ENCODE results near the gene CDH5.

The CDH5 gene

GRCh38 chr16:66390346-66391108 lies 24.0 kb downstream of the CDH5 start:
- no peak for DNase-seq (ENCODE audit: low spot score)

DNA sequence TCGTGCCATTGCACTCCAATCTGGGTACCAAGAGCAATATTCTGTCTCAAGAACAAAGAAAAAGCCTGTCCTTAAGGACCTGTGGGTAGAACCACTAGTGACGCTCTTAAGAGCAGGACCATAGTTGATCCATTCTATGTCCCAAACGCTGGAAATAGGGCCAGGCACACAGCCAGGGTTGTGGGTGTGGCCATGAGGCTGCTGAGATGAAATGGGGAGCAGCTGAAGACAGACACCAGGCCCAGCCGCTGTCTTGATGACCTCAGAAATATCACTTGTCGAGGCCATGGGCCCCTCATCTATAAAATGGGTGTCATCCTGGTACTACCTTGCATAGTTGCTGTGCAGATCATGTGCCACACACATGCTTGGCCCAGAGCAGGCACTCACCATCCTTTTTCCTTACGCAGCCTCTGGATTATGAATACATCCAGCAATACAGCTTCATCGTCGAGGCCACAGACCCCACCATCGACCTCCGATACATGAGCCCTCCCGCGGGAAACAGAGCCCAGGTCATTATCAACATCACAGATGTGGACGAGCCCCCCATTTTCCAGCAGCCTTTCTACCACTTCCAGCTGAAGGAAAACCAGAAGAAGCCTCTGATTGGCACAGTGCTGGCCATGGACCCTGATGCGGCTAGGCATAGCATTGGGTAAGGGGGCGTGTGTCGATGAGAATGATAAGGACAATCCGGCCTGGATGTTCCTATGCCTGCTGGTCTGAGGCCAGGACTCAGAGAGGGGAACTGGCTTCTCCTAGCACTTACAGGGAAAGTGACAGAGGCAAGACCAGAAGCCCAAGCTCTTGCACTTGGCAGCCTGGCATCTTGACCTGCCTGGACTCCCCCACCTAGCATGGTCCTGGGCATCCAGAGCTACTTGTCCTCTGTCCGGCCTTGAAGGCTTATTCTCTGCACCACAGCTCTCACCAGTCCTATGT lies 25.5 kb downstream of the CDH5 start:
- DNase-seq (ENCODE audit: low spot score), result no peak

- no peak for DNase-seq (ENCODE audit: low spot score)
Measured at GRCh38 chr16:66395806-66396555, 29.5 kb downstream of the CDH5 start.

DNA sequence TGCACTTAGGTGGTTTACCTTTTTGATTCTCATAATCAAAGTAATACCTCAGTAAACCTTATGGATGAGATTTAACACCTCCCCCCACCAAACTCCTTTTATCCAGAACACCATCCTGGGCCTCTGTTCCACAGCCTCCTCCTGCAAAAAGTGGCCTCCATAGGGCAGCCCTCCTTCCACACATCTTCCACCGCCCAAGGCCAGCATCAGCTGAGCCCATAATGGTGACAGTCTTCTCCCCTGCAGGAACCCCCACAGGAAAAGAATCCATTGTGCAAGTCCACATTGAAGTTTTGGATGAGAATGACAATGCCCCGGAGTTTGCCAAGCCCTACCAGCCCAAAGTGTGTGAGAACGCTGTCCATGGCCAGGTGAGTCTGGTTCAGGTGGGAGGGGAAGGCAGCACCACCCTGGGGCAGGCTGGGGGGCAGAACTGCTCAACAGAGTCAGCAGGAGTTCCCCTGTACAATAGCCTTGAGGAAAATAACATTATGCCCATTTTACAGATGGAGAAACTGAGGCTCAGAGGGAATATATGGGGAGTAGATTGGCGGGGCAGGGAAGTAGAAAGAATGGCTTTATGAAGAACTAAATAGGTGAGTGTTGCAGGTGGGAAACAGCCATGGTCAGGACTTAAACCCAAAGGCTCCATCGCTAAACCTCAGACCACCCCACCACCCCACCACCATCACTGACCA lies 31.4 kb downstream of the CDH5 start:
- no peak for DNase-seq (ENCODE audit: low spot score)

GRCh38 chr16:66399031-66399430 lies 32.5 kb downstream of the CDH5 start:
- peak; percentile 70 for DNase-seq (ENCODE audit: low spot score)

GRCh38 chr16:66399930-66400329 lies 33.4 kb downstream of the CDH5 start:
- DNase-seq (ENCODE audit: low spot score), result no peak

- DNase-seq (ENCODE audit: low spot score), result no peak
Measured at GRCh38 chr16:66400503-66401380, 34.3 kb downstream of the CDH5 start.

DNA sequence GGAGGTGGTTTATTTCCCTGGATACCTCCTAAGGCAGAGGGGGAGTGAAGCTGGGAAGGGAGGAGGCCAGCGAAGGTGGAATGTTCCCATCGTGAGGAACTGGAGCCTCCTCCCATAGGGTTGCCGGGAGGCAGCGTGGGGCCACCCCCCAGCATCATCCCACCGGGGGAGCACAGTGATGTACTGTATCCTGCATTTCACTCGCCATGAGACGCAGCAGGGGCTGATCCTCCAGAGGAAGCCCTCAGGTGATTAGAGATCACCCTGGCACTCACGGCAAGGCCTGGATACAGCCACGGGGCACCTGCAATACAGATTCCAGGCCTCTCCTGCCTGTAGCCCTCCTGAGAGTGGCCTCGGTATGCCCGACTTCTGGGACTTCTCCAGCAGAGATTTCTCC lies 35.1 kb downstream of the CDH5 start:
- DNase-seq (ENCODE audit: low spot score), result no peak

- no peak for DNase-seq (ENCODE audit: low spot score)
Measured at GRCh38 chr16:66402166-66402565, 35.7 kb downstream of the CDH5 start.

- no peak for DNase-seq (ENCODE audit: low spot score)
Measured at GRCh38 chr16:66402591-66403230, 36.2 kb downstream of the CDH5 start.

- DNase-seq (ENCODE audit: low spot score), result no peak
Measured at GRCh38 chr16:66403531-66404145, 37.1 kb downstream of the CDH5 start.

DNA sequence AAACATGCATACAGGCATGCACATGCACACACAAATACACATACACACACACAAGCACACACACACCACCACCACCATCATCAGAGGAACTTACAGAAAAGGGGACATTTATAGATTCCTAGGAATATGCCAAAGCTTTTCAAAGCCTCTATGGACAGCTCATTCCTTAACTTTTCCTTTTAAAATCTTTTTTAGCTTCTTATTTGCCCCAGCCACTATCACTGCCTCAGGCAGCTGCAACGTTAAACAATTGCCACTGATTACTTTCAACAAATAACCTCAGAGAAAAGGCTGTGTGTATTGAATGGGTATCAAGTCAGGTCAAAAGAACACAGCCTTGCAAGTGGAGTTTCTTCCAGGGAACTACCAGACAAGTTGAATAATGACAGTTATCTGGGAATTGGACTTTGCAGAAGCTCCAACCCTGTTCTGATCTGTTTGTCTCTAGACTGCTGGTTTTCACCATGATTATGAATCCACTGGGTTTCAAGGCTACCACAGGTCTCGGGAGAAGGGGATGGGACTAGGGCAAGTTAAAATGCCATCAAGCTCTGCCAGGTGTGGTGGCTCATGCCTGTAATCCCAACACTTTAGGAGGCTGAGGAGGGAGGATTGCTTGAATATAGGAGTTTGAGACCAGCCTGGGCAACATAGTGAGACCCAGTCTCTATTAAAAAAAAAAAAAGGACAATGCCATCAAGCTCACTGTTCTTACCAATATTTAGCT lies 38.7 kb downstream of the CDH5 start:
- no peak for DNase-seq (ENCODE audit: low spot score)

- peak; percentile 93 for DNase-seq (ENCODE audit: low spot score)
Measured at GRCh38 chr16:66406534-66407221, 40.2 kb downstream of the CDH5 start.

DNA sequence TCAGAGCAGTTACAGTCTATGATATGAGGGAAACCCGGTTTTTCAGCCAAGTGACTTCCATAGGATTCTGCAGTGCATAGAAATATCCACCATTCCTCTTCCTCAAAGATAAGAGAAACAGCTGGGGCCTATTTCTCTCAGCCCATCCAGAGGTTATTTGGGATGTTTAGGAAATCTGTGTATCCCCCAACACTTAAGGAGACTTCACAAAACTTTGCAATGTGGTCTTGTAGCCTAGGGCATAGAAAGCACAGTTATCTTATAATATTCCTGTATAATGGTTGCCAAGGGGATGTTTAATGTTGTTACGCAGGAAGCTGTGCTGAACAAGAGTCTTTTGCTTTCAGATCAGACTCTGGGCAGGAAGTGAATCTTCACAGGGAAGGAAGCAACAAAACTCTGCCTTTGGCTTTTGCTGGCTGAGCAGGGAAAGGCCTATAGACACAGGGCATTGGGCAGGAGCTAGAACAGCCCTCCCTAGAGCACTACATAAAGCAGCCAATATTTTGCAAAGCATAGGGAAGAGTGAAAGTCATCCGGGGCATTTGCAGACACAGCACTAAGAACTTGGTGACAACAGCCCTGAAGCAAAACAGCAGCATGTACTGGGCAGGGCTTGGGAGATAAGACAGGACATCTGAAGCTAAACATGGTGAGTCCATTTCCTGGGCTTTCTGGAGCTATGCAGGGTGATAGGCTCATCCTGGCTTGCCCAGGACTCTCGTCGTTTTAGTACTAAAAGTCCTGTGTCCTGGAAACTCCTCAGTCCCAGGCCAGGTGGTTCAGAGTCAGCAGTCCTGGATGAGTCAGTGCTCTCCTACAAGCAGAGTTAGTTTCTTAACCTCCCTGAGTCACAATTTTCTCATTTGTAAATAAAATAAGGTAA lies 41.9 kb downstream of the CDH5 start:
- DNase-seq (ENCODE audit: low spot score), result no peak

- DNase-seq (ENCODE audit: low spot score), result no peak
Measured at GRCh38 chr16:66409156-66409555, 42.7 kb downstream of the CDH5 start.

DNA sequence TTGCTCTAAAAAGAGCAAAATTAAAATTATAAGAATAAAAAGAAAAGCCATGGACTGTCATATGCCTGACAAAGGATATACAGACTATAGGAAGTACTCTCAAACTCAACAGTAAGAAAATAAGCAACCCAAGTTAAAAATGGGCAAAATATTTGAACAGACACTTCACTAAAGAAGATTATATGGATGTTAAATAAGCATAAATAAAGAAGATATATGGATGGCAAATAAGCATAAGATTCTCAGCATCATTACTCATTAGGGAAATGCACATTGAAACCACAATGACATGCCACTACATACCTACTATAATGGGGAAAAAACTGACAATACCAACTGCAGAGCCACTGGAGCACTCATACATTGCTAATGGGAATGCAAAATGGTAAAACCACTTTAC lies 45.7 kb downstream of the CDH5 start:
- DNase-seq (ENCODE audit: low spot score), result no peak

GRCh38 chr16:66414891-66415290 lies 48.4 kb downstream of the CDH5 start:
- DNase-seq (ENCODE audit: low spot score), result no peak

DNA sequence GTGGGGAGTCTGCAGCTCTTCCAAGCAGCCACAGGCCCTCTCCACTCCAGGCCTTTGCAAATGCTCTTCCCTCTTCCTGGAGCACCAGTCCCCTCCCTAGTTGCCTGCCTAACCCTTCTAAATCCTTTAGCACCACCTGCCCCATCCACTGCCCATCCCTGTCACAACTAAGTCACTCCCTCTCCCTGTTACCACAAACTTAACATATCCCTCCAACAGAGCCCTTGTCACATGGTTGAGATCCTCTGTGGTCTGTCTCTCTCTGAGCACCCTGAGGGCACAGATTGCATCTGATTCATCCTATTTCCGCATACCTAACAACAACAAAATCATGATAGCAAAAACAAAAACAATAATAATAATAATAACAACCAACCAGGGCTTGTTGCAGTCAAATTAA lies 49.6 kb downstream of the CDH5 start:
- no peak for DNase-seq (ENCODE audit: low spot score)
